Astrocyte of the cerebellum (primary cell): ENCODE results near the gene RPUSD3.

Experiments used
- DNase-seq: peaks from one replicate; pipeline ENCODE4 v3.0.0-alpha.2; 2011; ENCODE audit warnings: low read depth
- H3K4me3 ChIP-seq: 2 replicates; pipeline ENCODE4 v1.5.1; 2011; ENCODE audit warnings: mild to moderate bottlenecking, low read depth, low read length, moderate library complexity
- in situ Hi-C: cut with HindIII; loops from 2 replicates; pipeline ENCODE4 v1.10.0; 2017; ENCODE audit warnings: low sequenced_read_pairs
- TF ChIP-seq, protein P1 (sequence below): IDR thresholded peaks from 2 replicates; pipeline ENCODE4 v1.5.1; 2012; ENCODE audit warnings: low read length, low read depth, moderate library complexity, mild to moderate bottlenecking; ENCODE audit errors: missing control alignments

The RPUSD3 gene

DNA sequence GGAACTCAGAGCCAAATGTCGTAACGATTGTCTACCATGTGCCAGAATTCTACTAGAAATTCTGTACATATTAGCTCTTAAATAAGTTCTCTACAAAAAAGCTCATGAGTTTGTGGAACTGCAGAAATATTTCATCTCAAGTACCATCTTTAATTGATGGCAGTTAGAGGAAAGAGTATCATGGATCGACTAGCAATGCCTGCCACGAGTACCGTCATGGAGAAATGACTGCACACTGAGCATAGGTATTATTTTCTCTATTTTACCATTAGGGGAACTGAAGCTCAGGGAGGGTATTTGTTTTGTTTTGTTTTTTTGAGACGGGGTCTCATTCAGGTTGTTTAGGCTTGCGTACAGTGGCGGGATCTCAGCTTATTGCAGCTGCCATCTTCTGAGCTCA, 2.8 kb downstream of the RPUSD3 start:
- TF ChIP-seq, protein P1, sequence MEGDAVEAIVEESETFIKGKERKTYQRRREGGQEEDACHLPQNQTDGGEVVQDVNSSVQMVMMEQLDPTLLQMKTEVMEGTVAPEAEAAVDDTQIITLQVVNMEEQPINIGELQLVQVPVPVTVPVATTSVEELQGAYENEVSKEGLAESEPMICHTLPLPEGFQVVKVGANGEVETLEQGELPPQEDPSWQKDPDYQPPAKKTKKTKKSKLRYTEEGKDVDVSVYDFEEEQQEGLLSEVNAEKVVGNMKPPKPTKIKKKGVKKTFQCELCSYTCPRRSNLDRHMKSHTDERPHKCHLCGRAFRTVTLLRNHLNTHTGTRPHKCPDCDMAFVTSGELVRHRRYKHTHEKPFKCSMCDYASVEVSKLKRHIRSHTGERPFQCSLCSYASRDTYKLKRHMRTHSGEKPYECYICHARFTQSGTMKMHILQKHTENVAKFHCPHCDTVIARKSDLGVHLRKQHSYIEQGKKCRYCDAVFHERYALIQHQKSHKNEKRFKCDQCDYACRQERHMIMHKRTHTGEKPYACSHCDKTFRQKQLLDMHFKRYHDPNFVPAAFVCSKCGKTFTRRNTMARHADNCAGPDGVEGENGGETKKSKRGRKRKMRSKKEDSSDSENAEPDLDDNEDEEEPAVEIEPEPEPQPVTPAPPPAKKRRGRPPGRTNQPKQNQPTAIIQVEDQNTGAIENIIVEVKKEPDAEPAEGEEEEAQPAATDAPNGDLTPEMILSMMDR, result no peak
- DNase-seq, result no peak
- in situ Hi-C loops, result no loop called here
- no peak overlapping the region for H3K4me3 ChIP-seq

DNA sequence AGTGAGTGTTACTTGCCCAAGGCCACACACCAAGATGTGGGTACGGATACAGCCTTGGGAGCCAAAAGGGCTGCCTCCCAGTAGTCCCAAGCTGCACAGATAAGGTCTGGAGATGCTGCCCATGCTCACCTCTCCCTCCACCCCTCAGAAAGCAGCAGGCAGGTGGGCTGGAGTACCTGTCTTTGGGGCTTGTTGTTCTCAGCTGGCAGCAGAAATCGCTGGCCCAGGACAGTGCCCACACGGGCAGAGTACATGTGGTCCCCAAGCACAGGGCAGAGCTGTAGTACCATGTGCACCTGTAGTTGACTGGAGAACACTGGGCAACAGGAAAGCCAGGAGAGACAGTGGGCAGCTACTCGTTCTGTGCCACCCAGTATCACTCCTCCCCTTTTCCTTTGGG, 5.0 kb downstream of the RPUSD3 start:
- DNase-seq, result no peak
- no peak overlapping the region for H3K4me3 ChIP-seq
- TF ChIP-seq, protein P1, result no peak
- in situ Hi-C loops, result no loop called here

DNA sequence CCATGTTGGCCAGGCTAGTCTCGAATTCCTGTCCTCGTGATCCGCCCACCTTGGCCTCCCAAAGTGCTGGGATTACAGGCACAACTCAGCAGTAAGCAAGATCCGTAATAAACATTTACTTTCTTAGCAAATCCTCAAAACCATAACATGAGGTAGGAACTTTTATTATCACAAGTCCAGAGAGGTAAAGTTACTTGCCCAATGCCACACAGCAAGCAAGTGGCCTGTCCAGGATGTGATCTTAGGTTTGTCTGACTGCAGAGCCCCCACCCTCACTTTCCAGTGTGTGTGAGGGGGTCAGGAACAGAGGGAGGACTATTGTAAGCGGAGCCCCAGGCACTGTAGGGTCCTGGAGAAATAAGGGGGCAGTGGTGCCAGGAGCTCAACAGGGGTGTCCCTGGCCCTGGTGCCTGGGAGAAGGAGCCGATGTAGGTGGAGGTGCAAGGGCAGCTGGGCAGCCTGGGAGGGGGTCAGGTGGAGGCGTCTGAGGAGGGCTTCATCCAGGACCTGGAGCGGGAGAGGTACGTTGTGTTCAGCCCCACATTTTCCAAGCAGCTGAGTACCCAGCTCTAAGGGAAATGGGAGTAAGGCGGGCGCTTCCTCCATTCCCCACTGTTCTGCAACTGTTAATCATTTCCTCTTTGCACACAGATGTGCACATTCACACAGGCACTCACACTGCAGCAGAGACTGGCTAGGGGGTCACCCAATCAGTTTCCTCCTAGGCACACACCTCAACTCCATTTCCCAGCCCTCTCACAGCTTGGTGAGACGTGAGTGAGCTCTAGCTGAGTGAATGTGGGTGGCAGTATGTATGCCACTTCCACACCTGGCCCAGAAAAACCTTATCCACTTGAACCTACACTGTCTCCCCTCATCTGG, 5.9 kb downstream of the RPUSD3 start:
- in situ Hi-C loops, result no loop called here
- DNase-seq, result no peak
- TF ChIP-seq, protein P1, result no peak

DNA sequence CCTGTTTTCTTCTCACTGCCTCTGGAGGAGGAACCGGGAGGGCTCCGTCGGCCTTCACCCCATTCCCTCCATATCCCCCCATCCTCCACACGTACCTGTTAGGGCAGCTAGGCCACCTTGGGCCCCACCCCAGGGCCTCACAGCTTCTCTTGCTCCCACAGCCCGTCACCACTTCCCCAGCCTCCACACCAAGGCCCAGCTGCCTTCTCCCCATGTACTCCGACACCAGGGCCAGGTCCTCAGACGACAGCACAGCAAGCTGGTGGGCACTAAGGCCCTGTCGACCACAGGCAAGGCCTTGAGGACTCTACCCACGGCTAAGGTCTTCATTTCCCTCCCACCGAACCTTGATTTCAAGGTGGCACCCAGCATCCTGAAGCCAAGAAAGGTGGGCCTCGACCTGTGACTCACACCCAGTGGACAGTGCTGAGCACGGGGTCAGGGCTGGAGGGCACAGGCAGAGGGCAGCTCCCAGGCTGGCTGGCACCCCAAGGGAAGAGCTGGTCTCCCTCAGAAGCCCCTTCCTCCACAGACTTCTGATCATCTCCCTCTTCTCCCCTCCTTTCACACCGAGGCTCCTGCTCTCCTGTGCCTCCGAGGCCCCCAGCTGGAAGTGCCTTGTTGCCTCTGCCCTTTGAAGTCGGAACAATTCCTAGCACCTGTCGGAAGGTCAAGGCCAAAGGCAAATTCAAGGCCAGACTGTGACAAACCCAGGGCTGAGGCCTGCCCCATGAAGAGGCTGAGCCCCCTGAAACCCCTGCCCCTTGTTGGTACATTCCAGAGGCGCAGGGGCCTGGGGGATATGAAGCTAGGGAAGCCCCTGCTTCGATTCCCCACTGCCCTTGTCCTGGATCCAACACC, 9.1 kb downstream of the RPUSD3 start:
- in situ Hi-C loops, result no loop called here
- DNase-seq, result no peak
- no peak overlapping the region for H3K4me3 ChIP-seq
- TF ChIP-seq, protein P1, result no peak

More for the DNA sequence above, 5.9 kb downstream of the RPUSD3 start:
- H3K4me3 ChIP-seq, result no peak overlapping the region

DNA sequence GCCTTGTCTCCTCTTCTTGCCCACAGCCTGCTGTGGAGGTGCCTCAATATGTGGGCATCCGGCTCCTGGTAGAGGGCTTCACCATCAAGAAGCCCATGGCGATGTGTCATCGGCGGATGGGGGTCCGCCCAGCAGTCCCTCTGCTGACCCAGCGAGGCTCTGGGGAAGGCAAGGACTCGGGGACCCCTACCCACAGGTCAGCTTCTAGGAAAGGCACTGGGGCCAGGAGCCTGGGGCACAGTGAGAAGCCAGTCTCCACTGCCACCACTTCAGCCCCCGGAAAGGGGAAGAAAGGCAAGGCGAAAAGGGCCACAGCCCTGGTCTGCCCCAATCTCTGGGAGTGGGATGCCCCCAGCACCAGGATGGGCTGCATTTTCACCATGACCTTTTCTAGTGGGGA, 10.7 kb downstream of the RPUSD3 start:
- in situ Hi-C loops, result no loop called here
- TF ChIP-seq, protein P1, result no peak
- no peak for DNase-seq
- no peak overlapping the region for H3K4me3 ChIP-seq

DNA sequence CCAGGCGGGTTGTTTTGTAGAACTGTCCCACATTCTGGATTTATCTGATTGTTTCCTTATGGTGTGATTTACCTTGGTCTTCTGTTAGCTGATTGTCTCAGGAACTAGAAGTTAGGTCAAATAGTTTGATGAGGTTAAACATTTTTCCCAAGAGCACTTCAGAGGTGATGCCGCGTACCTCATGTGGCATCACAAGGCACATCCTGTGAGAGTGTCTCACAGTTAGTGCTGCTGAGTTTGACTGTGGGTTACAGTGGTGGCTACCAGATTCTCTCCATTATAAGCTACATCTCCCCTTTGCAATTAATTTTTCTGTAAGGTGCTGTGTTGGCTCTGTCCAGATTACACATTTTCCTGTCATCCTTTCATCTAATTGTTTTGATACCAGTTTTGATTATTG, 12.6 kb downstream of the RPUSD3 start:
- TF ChIP-seq, protein P1, result no peak
- in situ Hi-C loops, result no loop called here
- DNase-seq, result no peak
- H3K4me3 ChIP-seq, result no peak overlapping the region
